IPS-NIHi11 (cell line): ENCODE measurements around the gene FNDC3B.

Experiments
- DNase-seq: peaks from one replicate; pipeline ENCODE4 v3.0.0; 2012; ENCODE audit warnings: mixed read lengths, low spot score

The FNDC3B gene

GRCh38 chr3:172167892-172168648 lies 128.7 kb downstream of the FNDC3B start:
- no peak for DNase-seq

- DNase-seq: no peak
Observed at GRCh38 chr3:172170073-172170709, 130.8 kb downstream of the FNDC3B start.

- DNase-seq: no peak
Observed at GRCh38 chr3:172170841-172171240, 131.5 kb downstream of the FNDC3B start.

GRCh38 chr3:172171396-172172075 lies 132.2 kb downstream of the FNDC3B start:
- no peak for DNase-seq

GRCh38 chr3:172173316-172174254 lies 134.2 kb downstream of the FNDC3B start:
- no peak for DNase-seq

GRCh38 chr3:172174513-172175253 lies 135.3 kb downstream of the FNDC3B start:
- no peak for DNase-seq

GRCh38 chr3:172175254-172175599 lies 135.8 kb downstream of the FNDC3B start:
- no peak for DNase-seq

GRCh38 chr3:172176061-172176770 lies 136.8 kb downstream of the FNDC3B start:
- no peak for DNase-seq

- DNase-seq: no peak
Observed at GRCh38 chr3:172177046-172177445, 137.7 kb downstream of the FNDC3B start.

GRCh38 chr3:172177803-172178316 lies 138.5 kb downstream of the FNDC3B start:
- DNase-seq: no peak

- DNase-seq: no peak
Observed at GRCh38 chr3:172179680-172180399, 140.5 kb downstream of the FNDC3B start.

- DNase-seq: no peak
Observed at GRCh38 chr3:172180473-172180872, 141.1 kb downstream of the FNDC3B start.

GRCh38 chr3:172181932-172182586 lies 142.7 kb downstream of the FNDC3B start:
- no peak for DNase-seq

- no peak for DNase-seq
Observed at GRCh38 chr3:172182797-172183196, 143.4 kb downstream of the FNDC3B start.

- DNase-seq: no peak
Observed at GRCh38 chr3:172184106-172184822, 144.9 kb downstream of the FNDC3B start.

GRCh38 chr3:172185907-172186306 lies 146.5 kb downstream of the FNDC3B start:
- DNase-seq: no peak

- DNase-seq: no peak
Observed at GRCh38 chr3:172186607-172187006, 147.2 kb downstream of the FNDC3B start.

- no peak for DNase-seq
Observed at GRCh38 chr3:172187511-172187910, 148.1 kb downstream of the FNDC3B start.

- no peak for DNase-seq
Observed at GRCh38 chr3:172188511-172188910, 149.1 kb downstream of the FNDC3B start.
